IPS-NIHi11 (cell line): ENCODE measurements around the gene OSBPL5.
"Not testable (repeated sequence)": the region's sequence is repeated elsewhere in the genome, so short reads cannot be mapped to it uniquely, and the experiment has no call there.

ENCODE experiments used
- DNase-seq: peaks from one replicate; pipeline ENCODE4 v3.0.0; 2012; ENCODE audit warnings: mixed read lengths, low spot score

OSBPL5 gene

DNA sequence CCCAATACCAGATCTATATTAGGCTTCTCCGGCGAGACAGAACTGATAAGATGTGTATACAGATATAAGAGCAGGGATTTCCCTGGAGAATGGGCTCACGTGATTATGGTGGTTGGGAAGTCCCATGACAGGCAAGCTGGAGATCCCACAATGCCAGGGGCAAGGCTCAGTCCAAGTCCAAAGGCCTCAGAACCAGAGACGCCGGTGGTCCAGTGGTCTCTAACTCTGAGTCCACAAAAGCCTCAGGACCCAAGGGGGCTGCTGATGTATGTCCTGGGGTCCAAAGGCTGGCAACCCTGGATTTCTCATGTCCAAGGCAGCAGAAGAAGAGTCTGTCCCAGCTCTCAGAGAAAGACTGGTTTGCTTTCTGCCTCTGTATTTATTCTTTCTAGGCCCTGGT lies 15.8 kb upstream of the OSBPL5 start:
- no peak for DNase-seq

- DNase-seq = no peak
Observed at GRCh38 chr11:3178349-3178748, 13.2 kb upstream of the OSBPL5 start.

- no peak for DNase-seq
Observed at GRCh38 chr11:3177931-3178330, 12.8 kb upstream of the OSBPL5 start.

DNA sequence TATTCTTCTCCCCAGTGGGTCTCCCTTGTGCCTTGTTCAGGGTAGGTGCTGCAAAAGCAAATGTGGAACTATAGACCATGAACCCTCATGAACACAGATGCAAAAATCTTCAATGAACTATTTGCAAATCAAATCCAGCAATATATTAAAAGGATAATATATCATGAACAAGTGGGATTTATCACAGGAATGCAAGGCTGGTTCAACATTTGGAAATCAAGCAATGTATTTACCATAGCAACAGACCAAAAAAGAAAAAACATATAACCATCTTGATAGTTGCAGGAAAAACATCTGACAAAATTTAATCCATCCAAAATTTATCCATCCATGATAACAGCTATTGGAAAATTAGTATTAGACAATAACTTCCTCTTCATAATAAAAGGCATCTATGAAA lies 11.4 kb upstream of the OSBPL5 start:
- no peak for DNase-seq

DNA sequence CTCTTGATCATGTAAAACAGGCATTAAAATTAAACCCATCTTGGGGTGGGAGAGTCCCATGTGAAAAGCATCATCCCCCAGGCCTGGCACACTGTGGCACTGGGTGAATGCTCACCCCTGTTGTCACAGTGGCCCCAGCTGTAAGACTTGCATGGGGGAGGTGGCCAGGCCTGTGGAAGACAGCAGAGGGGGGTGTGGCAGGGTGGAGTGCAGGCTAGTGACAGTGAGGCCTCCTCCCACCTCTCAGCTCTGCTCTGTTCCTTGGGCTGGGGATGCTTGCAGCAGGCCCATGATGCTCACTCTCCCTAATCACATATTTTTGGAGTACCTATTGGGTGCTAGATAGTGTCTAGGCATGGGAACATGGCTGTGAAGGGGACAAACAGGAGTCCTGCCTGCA lies 10.1 kb upstream of the OSBPL5 start:
- DNase-seq = no peak

GRCh38 chr11:3174387-3174786 lies 9.3 kb upstream of the OSBPL5 start:
- no peak for DNase-seq

- no peak for DNase-seq
Observed at GRCh38 chr11:3173795-3174194, 8.7 kb upstream of the OSBPL5 start.

- DNase-seq = no peak
Observed at GRCh38 chr11:3171931-3172560, 6.9 kb upstream of the OSBPL5 start.

GRCh38 chr11:3170756-3171650 lies 5.9 kb upstream of the OSBPL5 start:
- DNase-seq = no peak

GRCh38 chr11:3170044-3170755 lies 5.1 kb upstream of the OSBPL5 start:
- DNase-seq = no peak

GRCh38 chr11:3169255-3170043 lies 4.3 kb upstream of the OSBPL5 start:
- no peak for DNase-seq

- DNase-seq = not testable (repeated sequence)
Observed at GRCh38 chr11:3168742-3169254, 3.7 kb upstream of the OSBPL5 start.

- no peak for DNase-seq
Observed at GRCh38 chr11:3167143-3168119, 2.3 kb upstream of the OSBPL5 start.

DNA sequence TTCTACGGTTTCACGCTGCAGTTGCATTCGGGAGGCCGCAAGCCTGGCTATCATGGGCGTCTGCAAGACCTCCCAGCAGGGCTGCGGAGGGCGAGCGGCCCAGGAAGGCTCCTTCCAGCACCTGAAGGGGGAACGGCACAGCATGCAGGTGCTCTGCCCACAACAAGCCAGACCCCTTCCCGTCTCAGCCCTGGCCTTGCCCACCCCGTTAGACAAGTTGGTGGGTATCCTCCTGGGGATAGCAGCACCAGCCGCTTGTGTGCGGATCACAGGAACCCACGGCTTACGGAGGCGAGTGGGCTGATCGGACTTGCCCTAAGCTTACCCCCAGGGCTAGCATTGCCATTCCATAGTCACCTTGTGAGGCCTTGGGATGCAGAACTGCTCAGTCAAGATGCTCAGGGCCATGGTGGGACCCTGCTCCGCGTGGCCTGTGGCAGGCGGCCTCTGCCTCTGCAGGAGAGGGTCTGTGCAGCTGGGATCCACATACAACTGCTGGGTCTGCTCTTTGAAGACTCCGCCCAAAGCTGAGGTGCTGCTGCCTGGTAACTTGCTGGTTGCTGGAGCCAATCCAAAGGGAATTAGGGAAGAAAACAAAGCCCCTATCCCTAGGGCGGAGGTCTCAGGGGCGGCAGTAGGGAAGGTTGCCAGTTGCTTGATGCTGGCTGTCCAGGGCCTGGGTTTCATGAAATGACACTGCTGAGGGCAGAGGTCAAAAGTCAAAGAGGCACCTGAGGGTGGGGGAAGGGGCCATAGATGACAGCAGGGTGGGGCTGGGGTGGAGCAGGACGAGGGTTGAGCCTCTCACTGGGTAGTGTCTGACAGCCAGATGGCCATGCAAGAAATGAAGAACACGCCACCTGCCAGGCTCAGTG lies 1.4 kb upstream of the OSBPL5 start:
- DNase-seq = no peak

- DNase-seq = no peak
Observed at GRCh38 chr11:3165916-3166267, 782 bp upstream of the OSBPL5 start.

DNA sequence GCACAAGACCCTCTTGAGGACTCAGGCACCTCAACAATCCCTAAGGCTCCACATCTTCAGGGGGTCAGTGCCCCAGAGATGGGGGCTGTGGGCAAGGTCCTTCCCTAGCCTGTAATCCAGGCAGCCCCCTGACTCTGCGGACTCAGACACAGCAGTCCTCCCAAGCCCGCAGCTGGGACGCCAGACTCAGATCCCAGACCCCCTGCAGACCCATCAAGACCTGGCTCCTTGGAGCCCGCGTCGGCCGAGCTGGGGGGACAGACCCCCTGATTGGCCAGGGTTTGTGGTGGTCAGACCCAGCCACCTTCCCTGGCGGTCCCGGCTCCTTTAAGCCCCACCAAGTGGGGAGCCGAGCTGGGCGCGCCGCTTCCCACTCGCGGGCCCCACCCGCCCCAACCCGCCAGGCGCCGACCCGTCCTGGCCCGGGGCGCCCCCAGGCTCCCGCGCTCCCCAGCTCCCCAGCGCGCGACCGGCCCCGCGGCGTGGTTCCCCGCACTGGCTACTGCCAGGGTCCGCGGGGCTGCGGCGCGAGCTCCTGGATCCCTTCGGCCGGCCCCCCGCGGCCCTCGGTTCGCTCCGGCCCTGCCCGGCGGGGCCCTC lies 458 bp downstream of the OSBPL5 start:
- DNase-seq = no peak

DNA sequence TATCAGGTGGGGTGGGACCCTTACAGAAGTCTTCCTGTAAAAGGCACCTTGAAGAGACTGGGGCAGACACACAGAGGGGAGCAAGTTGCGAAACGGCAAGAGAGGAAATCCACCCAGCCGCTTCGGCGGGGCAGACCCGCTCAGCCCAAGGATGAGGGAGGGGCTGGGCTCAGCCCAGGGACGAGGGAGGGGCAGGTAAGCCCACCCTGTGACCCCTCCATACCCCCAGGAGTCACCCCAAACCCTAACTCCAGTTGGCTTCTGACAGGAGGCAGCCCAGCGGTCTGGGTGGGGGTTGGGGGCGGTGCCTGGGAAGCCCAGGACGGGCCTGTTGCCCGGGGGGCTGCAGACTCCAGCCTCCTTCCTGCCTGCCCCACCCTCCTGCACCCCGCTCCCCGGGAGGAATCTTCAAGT lies 965 bp downstream of the OSBPL5 start:
- DNase-seq = no peak

DNA sequence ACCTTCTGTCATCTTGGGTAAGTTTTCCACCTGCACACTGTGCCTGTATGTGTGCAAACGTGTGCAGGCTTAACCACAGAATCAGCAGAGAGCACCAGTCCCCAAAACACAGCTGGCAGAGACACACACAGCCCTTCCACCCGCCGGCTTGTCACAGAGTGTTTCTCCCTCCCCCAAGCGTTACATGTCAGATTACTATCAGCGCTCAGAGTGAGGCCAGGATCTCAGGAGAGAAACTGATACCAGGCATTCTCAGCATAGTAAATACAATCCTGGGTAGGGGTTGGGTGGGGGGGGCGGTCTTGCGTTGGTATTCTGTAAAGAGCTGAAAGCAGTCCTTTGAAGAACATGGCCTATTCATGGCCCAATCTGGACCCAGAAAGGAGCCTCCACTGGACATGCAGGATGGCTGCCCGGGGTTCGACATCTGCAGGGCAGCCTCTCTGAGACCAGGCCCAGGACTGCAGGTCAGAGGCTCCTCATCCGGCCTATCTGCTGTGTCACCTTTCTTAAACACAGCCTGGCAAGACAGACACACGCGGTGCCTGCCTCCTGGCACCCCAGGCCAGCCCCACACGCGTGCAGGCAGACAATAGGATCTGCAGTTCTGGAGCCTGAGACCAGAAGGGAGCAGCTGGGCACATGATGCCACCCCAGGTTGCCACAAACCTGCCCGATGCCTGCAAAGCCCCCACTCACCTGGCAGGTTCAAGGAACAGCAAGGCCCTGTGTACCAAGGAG lies 1.7 kb downstream of the OSBPL5 start:
- no peak for DNase-seq
